AG09319 (cell line): Measurements from ENCODE around the gene RPL14.
A peak's percentile ranks its signal among the peaks of the same experiment; 100 is the strongest.

Experiments used
- DNase-seq: peaks from one replicate; pipeline ENCODE4 v3.0.0-alpha.2; 2010; ENCODE audit warnings: low read depth; ENCODE audit errors: extremely low read depth
- TF ChIP-seq, protein P1 (sequence below): IDR thresholded peaks from 2 replicates; pipeline ENCODE4 v1.5.1; 2011; ENCODE audit warnings: low read depth, mild to moderate bottlenecking, inconsistent platforms, low read length, moderate library complexity

The RPL14 gene

DNA sequence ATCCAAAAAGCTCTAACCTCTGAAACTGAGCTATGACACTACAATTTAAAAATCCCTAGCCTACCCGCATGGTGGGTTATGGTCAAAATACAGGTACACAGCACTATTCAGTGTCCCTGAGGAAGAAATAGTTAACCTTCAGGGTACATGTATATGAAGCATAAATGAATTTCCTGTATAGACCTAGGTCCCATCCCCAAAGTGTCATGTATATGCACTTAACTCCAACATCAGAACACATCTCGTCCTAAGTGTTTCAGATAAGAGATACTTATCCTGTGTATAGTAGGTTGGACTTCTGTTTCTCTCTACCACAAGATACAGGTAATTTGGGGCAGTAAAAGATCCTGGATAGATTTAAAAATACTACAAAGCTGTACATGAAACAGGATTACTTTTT, 6.4 kb downstream of the RPL14 start:
- TF ChIP-seq, protein P1, sequence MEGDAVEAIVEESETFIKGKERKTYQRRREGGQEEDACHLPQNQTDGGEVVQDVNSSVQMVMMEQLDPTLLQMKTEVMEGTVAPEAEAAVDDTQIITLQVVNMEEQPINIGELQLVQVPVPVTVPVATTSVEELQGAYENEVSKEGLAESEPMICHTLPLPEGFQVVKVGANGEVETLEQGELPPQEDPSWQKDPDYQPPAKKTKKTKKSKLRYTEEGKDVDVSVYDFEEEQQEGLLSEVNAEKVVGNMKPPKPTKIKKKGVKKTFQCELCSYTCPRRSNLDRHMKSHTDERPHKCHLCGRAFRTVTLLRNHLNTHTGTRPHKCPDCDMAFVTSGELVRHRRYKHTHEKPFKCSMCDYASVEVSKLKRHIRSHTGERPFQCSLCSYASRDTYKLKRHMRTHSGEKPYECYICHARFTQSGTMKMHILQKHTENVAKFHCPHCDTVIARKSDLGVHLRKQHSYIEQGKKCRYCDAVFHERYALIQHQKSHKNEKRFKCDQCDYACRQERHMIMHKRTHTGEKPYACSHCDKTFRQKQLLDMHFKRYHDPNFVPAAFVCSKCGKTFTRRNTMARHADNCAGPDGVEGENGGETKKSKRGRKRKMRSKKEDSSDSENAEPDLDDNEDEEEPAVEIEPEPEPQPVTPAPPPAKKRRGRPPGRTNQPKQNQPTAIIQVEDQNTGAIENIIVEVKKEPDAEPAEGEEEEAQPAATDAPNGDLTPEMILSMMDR, result no peak

DNA sequence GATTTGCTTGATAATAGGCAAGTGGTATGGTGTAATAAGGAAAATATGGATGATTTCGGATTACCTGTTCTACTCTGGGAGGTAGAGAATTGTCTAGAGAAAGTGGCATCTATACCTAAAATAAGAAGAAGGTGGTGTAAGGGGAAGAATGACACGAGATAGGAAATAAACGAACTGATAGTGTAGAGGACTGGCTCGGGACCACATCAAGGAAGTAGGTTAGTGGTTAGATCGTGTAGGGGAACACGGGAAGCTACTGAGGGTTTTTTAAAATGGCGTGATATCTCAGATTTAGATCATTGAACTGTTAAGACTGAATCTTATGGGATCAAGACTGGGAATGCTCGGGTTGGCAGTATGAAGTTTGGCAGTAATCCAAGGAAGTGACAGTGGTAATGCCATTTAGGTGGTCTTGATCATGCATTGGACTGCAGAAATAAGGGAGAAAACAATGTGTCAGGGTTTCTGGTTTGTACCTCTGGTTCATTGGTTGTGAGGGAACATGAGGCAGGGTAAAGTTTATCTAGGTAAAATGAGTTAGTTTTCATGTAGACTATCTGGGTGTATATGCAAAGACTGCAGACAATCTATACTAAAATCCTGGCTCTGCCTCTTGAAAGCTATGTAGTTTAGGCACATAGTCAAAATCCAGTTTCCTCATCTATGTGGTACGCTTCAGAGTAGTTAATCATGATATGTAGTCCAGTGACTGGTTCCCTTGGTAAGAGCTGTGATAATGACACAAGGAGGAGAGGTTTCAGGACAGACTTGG, 7.4 kb downstream of the RPL14 start:
- no peak for DNase-seq
- TF ChIP-seq, protein P1, result no peak

More for the DNA sequence above, 6.4 kb downstream of the RPL14 start:
- no peak for DNase-seq

DNA sequence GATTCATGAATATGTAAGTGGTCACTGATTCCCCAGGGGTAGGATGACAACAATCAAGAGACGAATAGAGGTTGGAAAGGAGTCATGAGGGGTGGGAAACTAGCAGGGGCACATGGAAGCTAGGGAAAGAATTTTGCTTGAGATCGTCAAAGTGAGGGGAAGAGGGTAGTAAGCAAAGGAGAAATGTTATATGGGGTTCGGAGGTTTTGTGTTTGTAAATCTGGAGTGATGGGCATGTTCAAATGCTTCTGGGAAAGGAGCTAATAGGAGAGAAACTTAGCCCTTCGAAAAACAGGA, 7.9 kb downstream of the RPL14 start:
- TF ChIP-seq, protein P1, result no peak
- no peak for DNase-seq

DNA sequence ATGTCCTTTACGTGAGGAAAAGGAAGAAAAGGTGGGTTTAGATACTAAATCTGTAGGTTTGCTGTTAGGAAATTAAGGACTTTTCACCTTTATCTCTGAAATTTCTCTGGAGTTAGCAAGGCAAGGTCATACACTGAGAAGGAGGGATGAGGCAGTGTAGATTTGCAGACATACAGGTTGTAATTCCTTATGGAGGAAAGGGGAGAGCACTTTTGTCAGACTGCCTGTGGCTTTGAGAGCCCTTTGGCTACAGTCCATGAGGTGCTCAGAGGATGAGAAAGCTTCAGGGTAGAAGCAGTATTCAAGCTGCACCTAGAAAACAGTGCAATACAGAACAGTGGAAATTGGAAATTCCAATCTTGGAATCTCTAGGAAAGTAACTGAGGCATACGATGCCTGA, 8.3 kb downstream of the RPL14 start:
- TF ChIP-seq, protein P1, result no peak
- DNase-seq, result no peak

DNA sequence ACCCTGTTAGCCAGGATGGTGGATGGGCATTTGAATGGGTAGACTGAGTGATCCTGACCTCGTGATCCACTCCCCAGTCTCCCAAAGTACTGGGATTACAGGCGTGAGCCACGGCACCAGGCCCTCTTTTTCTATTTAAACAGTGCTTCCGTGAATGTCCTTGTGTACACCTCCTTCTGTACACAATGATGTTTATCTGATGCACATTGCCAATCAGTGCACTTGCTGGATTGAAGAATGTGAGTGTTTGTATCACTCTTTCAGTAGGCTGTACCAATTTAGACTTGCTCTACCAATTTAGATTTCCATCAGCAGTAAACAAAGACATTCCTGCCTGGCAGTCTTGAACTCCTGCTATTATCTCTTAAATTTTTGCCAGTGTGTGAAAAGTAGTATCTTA, 10.9 kb downstream of the RPL14 start:
- DNase-seq, result no peak
- TF ChIP-seq, protein P1, result no peak

DNA sequence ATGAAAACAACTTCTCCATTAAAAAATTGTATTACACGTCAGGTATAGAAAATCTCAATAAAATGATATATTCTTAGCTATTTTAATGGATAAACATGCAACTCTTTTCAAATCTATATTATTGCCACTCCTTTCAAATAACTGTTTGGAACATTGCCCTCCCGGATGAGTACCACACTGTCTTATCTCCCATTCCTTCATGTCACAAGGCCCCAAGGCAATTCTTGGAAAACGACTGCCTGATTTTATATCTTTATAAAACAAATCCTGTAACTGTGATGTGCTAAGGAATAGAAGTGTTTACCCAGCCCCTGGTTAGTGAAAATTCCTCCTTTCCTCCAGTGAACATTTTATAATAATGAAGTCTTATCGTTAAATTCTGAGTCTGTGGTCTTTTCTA, 13.6 kb downstream of the RPL14 start:
- TF ChIP-seq, protein P1, result no peak
- DNase-seq, result no peak

DNA sequence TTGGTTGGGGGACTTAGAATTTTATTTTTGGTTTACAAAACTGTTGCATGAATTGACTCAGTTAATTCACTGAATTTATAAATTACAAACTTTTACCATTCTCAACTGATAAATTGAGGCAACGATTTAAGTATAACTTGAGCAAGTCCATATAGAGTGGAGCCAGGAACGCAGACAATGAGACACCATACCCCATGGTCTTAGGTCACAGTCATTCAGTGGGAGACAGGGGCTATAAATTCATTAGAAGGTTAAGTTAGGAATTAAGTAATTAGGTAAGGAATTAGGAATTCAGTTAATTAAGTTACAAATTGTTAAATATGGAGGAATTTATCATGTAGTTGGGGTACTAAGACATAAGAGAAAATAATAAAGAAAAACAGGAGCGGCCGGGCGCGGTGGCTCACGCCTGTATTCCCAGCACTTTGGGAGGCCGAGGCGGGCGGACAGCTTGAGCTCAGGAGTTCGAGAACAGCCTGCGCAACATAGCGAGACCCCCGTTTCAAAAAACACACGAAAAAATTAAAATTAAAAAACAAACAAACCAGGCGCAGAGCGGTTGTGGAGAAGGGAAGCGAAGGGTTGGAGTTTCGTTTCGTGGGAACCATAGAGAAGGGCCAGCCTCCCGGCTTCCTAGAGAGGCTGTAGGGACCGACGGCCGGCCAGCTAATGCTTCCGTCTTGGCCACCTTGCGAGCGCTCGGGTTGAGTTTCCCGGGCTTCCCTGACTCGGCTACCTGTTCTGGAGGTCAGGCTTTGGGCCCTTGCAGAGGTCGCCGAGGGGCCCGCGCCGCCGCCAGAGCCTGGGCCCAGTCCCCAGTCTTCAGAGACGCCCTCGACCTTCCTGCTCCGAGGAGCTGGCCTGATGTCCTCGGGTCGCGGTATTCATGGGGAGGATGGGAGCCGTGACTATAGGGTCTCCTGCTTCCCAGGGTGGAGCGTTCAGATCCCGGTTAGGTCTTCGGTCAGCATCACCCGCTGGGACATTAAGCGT, 19.6 kb downstream of the RPL14 start, which contains the start of gene ZNF619:
ZNF619 (plus strand) TSS at position 645 of the 993 bp plus-strand sequence. CDS start 858 bp downstream, outside the sequence.
- peak; percentile 44 for DNase-seq
- TF ChIP-seq, protein P1, result no peak
